Uterus (tissue), 2 donors: ENCODE results near the gene WNK3.

Source experiments
- POLR2A ChIP-seq, 2 donors: fragments of 450-650 bp; IDR thresholded peaks; one replicate each; pipeline ENCODE4 v1.6.1; 2016; ENCODE audit warnings: antibody characterized with exemption in 2 of 2, mild to moderate bottlenecking in 1 of 2, moderate library complexity in 1 of 2
- TF ChIP-seq, protein P1 (sequence below), 4 experiments: fragments of 200-600 bp in 2 of 4; fragments of 450-650 bp in 2 of 4; sonication (generic) in 2 of 4; IDR thresholded peaks; one replicate each; pipeline ENCODE4 v1.5.1; 2016 to 2019; ENCODE audit warnings: antibody characterized with exemption in 4 of 4, mild to moderate bottlenecking in 2 of 4, moderate library complexity in 1 of 4

DNA sequence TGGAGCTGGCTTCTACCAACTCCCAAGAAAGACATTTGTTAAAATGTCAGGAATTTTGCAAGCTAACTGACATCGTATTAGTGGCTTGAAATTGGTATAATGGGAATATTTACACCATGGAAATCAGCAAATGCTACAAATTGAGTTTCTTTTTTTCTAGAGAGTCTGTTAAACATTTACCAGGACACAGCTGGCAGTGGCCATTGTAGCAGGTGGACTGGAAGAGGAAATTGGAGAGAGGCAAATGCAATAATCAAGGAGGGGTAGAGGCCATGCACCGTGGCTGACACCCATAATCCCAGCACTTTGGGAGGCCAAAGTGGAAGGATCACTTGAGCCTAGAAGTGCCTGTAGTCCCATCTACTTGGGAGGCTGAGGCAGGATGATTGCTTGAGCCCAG is 49.4 kb upstream of the WNK3 start:
- no peak for TF ChIP-seq POLR2A (IDR thresholded peaks at IDR 0.05)
- TF ChIP-seq, protein P1, sequence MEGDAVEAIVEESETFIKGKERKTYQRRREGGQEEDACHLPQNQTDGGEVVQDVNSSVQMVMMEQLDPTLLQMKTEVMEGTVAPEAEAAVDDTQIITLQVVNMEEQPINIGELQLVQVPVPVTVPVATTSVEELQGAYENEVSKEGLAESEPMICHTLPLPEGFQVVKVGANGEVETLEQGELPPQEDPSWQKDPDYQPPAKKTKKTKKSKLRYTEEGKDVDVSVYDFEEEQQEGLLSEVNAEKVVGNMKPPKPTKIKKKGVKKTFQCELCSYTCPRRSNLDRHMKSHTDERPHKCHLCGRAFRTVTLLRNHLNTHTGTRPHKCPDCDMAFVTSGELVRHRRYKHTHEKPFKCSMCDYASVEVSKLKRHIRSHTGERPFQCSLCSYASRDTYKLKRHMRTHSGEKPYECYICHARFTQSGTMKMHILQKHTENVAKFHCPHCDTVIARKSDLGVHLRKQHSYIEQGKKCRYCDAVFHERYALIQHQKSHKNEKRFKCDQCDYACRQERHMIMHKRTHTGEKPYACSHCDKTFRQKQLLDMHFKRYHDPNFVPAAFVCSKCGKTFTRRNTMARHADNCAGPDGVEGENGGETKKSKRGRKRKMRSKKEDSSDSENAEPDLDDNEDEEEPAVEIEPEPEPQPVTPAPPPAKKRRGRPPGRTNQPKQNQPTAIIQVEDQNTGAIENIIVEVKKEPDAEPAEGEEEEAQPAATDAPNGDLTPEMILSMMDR (IDR thresholded peaks at IDR 0.05): no peak
